DND-41 (cell line): ENCODE measurements around the gene TNNI3K.

ENCODE experiments used
- CTCF ChIP-seq: IDR thresholded peaks from 2 replicates; pipeline ENCODE4 v1.5.1; 2012; ENCODE audit warnings: borderline replicate concordance, low read length, moderate library complexity, mild to moderate bottlenecking; ENCODE audit not compliant: poor library complexity, severe bottlenecking; ENCODE audit errors: extremely low read depth
- EZH2 ChIP-seq: IDR thresholded peaks from 3 replicates; pipeline ENCODE4 v1.6.1; 2012; ENCODE audit warnings: borderline replicate concordance, low read depth, mild to moderate bottlenecking, moderate library complexity, low read length, inconsistent platforms; ENCODE audit not compliant: severe bottlenecking

GRCh38 chr1:74526708-74527107 lies 291.5 kb downstream of the TNNI3K start:
- TF ChIP-seq CTCF (no peak), EZH2 (no peak)
